Amygdala (tissue), 56 donors: ENCODE measurements around the gene IL4I1.
"Not testable (repeated sequence)": the region's sequence is repeated elsewhere in the genome, so short reads cannot be mapped to it uniquely, and the experiment has no call there.

Source experiments
- DNase-seq, 56 donors: peaks; one replicate each; lab custom pipeline; 2025; lab: John Stamatoyannopoulos, UW

Gene IL4I1, protein sequence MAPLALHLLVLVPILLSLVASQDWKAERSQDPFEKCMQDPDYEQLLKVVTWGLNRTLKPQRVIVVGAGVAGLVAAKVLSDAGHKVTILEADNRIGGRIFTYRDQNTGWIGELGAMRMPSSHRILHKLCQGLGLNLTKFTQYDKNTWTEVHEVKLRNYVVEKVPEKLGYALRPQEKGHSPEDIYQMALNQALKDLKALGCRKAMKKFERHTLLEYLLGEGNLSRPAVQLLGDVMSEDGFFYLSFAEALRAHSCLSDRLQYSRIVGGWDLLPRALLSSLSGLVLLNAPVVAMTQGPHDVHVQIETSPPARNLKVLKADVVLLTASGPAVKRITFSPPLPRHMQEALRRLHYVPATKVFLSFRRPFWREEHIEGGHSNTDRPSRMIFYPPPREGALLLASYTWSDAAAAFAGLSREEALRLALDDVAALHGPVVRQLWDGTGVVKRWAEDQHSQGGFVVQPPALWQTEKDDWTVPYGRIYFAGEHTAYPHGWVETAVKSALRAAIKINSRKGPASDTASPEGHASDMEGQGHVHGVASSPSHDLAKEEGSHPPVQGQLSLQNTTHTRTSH

DNA sequence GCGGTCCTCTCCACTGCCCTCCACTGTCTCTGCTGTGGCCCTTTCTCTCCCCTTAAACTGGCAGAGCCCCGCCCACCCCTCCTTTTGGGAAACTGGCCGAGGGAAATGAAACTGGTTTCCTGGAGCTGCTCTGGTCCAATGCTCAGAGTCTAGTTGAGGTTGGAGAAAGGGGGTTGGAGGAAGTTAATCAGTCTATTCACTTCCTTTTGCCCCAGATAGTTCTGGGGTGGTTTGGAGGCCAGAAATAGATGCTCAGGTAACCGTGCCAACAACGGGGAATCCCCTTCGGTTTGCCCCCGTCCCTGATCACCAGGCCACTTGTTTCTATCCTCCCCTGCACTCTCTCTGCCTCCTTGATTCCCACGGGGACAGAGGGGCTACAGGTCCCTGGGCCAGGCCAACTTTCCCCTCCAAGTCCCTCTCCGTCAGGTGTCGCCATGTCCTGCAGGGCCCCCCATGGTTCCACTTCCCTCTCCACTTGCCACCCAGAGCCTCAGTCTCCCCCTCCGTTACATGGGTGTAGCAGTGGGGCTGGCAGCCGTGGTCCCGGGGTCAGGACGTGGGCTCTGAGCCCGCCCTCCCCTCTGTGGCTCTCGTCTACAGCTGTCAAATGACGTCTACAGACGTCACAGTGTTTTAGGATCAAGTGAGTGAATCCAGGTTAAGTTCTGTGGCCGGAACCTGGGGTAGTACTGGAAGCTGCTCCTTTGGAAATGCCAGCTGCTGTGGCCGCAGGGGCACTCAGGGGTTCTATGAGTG is at the start of gene IL4I1:
IL4I1 (minus strand) TSS at position 25 of the 759 bp plus-strand sequence. CDS start 727 bp downstream, outside the sequence.
- peak in 9 of 56 donors; percentile 2 to 49 (median 19) for DNase-seq

GRCh38 chr19:49946415-49946814 is 49.7 kb upstream of the IL4I1 start:
- no peak for DNase-seq

DNA sequence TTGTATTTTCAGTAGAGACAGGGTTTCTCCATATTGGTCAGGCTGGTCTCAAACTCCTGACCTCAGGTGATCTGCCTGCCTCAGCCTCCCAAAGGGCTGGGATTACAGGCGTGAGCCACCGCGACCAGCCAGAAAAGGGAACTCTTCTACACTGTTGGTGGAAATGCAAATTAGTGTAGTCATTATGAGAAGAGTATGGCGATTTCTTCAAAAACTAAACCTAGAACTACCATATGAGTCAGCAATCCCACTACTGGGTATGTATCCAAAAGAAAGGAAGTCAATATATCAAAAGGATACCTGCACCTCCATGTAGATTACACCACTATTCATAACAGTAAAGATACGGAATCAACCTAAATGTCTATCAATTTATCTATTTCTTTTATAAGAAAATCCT is 47.9 kb upstream of the IL4I1 start:
- DNase-seq, result not testable (repeated sequence)

DNA sequence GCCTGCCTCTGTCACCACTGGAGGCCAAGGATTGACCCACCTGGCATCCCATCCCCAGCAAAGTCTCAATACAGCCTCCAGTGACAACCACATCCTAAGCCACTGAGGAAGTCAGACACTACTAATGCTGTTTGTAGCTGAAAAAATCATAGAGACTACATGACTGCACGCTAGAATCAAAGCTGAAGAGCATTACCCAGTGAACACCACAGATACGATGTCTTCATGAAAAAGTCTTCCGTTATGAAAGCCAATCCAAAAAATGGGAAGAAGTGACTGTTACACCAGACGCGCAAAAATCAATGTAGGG is 43.8 kb upstream of the IL4I1 start:
- DNase-seq, result no peak

GRCh38 chr19:49939721-49940481 is 43.2 kb upstream of the IL4I1 start:
- no peak for DNase-seq

- no peak for DNase-seq
Observed at GRCh38 chr19:49938662-49939061, 42.0 kb upstream of the IL4I1 start.

GRCh38 chr19:49937750-49938381 is 41.2 kb upstream of the IL4I1 start:
- DNase-seq, result peak in 48 of 56 donors; percentile 6 to 83 (median 45)

DNA sequence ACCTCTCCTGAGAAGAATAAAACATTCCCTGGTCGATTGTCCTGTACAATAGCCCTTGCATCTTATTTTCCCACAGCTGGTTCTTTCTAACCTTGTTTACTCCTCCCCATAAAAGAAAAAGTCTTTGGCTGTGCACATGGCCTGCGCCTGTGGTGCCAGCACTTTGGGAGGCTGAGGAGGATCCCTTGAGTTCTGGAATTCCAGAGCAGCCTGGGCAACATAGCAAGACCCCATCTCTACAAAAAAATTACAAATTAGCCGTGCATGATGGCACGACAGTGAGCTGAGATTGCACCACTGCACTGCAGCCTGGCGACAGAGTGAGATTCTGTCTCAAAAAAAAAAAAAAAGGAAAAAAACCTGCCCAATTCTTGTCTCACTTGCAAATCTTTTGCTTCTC is 39.9 kb upstream of the IL4I1 start:
- DNase-seq, result no peak

- DNase-seq, result no peak
Observed at GRCh38 chr19:49933643-49934042, 37.0 kb upstream of the IL4I1 start.

GRCh38 chr19:49932731-49933131 is 36.0 kb upstream of the IL4I1 start:
- DNase-seq, result no peak

- DNase-seq, result no peak
Observed at GRCh38 chr19:49932041-49932451, 35.4 kb upstream of the IL4I1 start.

DNA sequence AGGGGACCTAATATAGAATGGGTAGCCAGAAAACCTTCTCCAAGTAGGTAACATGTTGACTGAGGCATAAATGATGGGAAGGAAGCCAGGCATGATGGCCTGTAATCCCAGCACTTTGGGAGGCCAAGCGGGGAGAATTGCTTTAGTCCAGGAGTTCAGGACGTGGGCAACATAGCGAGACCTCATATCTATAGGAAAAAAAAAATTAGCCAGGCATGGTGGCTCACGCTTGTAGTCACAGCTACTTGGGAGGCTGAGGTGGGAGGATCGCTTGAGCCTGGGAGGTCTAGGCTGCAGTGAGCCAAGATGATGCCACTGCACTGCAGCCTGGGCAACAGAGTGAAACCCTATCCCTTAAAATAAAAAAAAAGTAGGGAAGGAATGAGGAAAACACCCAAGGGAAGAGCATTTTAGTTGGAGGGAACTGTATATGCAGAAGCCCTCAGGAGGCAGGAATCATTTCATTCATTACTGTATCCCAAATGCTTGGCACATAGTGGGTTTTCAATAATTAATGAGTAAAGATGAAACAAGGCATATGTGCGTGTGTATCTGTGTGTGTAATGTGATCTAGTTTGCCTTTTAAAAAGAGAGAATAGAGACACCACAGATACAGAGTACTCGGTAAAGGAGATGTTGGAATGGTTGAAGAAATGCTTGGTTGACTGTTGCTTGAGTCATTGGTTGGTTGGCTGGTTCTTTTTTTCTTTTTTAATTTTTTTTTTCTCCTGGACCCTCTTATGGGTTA is 34.8 kb upstream of the IL4I1 start:
- DNase-seq, result no peak

DNA sequence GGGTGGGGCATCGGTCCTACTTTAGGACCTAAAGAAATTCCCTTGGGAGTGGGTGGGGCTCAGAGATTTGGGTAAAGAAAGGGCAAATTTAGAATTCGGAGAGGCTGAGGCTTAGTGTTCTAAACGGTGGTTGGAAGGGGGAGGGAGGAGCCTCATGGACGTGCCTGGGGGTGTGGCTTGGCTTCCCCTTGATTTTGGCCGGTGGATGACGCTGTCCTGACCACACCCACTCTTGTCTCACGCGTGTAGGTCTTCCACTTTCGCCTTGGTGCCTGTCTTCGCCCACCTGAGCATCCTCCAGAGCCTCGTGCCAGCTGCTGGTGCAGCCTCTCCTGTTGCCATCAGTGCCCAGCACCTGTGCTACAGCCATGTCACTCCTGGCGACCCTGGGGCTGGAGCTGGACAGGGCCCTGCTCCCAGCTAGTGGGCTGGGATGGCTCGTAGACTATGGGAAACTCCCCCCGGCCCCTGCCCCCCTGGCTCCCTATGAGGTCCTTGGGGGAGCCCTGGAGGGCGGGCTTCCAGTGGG is 33.9 kb upstream of the IL4I1 start:
- DNase-seq, result peak in 1 of 56 donors; percentile 32

- DNase-seq, result peak; percentile 71 to 98 (median 93)
Observed at GRCh38 chr19:49929611-49930482, 33.2 kb upstream of the IL4I1 start.

DNA sequence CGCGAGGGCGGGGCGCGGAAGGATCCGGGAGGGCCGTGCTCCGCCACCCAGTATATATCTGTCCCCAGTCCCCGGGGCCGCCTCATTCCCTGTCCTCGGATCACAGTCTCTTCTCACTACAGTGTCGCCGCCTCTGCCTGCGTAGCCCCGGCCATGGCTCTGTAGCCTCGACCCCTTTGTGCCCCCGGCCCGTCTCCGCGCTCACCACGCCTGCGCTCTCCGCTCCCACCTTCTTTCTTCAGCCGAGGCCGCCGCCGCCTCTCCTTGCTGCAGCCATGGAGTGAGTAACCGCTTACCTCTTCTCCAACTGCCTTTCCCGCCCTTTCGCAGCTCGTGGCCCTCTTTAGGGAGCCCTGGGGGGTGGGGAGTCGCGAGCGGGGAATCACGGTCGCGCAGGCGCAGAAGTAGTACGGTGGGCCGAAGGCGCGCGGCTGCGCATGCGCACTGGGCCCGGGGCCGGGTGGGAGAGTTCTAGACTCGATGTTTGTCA is 32.5 kb upstream of the IL4I1 start, which contains the start of the genes ATF5 and NUP62:
ATF5 (plus strand) TSS at position 85 of the 490 bp plus-strand sequence. CDS start 1,646 bp downstream, outside the sequence.
NUP62 (minus strand) TSS at position 384 of the 490 bp plus-strand sequence. CDS start 19,697 bp downstream, outside the sequence.
- DNase-seq, result peak in 53 of 56 donors; percentile 47 to 96 (median 82)

- no peak for DNase-seq
Observed at GRCh38 chr19:49927526-49928264, 31.0 kb upstream of the IL4I1 start.

- no peak for DNase-seq
Observed at GRCh38 chr19:49926515-49926914, 29.8 kb upstream of the IL4I1 start.
